GM20431 (cell line): ENCODE results near the gene RIMS3.
"Not testable (repeated sequence)": the region's sequence is repeated elsewhere in the genome, so short reads cannot be mapped to it uniquely, and the experiment has no call there.

Source experiments
- in situ Hi-C: fragments of 300-500 bp; cut with MseI, MboI; formaldehyde crosslinking; loops from one replicate; pipeline ENCODE4 v1.15.0; 2020; ENCODE audit warnings: low sequenced_read_pairs; ENCODE audit not compliant: unreplicated experiment

The RIMS3 gene

GRCh38 chr1:40665335-40666171 is at the start of gene RIMS3:
TSS of gene RIMS3 (minus strand) at chr1:40665682. CDS start at chr1:40641925, 23,757 bp downstream.
- in situ Hi-C loops, result no loop called here

- in situ Hi-C loops, result no loop called here
Measured at GRCh38 chr1:40712997-40713396, 47.5 kb upstream of the RIMS3 start.

- in situ Hi-C loops, result no loop called here
Measured at GRCh38 chr1:40712405-40712944, 47.0 kb upstream of the RIMS3 start.

- in situ Hi-C loops, result no loop called here
Measured at GRCh38 chr1:40711465-40712404, 46.3 kb upstream of the RIMS3 start.

DNA sequence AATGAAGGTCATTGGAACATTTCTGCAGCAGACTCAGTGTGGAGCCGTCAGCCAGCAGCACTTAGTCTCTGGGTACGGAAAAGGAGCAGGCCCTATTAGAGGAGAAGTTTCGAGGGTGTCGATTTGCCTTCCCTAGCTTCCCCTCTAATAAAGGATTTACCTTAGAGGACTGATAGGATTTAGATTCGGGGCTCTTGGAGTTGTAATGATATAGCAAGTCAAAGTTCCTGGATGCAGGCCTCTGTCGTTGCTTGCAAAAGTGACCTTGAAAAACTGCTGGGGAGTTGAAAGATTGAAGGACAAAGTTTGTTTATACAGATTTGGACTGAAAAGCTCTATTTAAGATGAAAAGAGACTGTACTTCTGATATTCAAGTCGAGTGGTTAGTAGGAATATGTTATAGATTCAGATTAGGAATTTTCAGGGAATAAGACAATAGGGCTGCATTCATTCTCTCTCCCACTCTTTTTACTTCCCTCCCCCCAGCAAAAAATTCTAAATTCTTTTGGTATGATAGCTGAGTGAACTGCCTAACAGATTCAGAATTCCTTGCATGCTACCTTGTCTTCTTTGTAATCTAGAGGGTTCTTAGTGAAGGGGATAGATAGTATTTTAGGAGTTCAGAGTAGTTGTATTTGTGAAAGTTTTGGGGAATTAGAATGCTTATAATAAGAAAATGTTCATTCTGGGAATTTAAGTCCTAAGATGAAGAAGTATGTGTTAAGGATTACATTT is 45.3 kb upstream of the RIMS3 start:
- in situ Hi-C loops, result no loop called here

DNA sequence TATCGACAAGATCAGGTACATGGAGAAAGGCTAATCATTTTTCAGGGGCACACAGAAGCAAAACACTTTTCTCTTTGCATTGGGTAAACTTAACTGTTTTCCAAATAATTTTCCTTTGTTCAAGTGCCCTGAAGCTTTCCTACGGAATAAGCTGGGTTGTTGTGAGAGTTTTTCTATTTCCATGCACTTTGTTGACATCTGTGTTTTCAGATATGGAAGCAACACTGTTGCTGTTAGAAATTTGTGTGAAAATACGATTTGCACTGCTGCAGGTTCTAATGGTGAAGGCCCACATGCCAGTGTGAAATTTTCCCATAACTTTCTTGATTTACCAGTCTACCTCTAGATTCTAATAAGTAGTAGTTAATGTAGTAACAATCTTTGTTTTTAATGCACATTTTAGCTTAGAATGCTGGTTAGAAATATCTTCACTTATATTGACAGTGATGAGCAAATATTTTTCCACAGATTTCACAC is 44.4 kb upstream of the RIMS3 start:
- in situ Hi-C loops, result no loop called here

DNA sequence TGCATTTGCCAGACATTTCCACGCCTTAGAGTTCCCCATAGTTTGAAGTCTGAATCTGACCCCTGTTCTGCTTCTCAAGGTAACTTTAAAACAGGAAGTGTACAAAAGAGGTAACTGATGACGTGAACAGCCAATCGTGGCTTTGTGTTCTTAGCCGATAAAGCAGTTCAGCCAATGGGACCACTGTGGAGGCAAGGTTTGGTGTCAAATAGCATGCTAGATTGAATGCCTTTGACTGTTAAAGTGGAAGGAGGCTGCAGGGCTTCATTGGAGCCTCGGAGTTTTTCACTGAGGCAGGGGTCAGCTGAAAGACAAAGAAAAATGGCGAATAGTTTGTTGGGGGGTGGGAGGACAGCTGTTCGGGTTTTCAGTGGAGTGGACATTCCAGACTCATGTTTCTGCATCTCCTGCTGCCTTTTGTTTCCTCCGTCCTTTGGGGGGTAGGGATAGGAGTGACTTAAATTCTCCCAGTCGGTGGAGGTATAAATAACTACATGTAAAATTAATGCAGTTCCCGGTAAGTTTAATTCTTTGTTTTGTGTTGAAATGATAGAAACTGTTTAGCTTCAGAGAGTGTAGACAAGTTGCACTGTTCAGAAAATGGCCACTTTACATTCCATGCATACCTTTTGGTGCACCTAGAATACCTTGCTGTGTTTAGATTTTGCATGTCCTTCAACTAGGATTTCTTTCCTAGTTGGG is 43.8 kb upstream of the RIMS3 start:
- in situ Hi-C loops, result no loop called here

DNA sequence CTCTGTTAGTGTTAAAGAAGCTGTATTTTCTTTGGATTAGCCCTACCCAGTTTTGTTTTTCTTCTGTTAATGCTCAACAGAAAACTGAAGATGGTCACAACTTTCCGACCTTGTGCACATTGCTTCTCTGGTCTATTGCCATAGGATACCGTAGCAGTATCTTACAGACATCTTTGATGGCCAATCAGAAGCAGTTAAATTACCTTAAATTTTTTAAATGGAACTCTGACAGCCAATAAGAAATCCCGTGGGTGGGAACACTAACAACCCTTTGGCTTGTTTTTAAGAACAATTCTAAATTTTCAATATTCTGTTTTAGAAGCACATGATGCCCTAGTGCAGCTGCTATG is 43.2 kb upstream of the RIMS3 start:
- in situ Hi-C loops, result no loop called here

- in situ Hi-C loops, result no loop called here
Measured at GRCh38 chr1:40706626-40707025, 41.1 kb upstream of the RIMS3 start.

GRCh38 chr1:40704817-40705733 is 39.6 kb upstream of the RIMS3 start:
- in situ Hi-C loops, result no loop called here

DNA sequence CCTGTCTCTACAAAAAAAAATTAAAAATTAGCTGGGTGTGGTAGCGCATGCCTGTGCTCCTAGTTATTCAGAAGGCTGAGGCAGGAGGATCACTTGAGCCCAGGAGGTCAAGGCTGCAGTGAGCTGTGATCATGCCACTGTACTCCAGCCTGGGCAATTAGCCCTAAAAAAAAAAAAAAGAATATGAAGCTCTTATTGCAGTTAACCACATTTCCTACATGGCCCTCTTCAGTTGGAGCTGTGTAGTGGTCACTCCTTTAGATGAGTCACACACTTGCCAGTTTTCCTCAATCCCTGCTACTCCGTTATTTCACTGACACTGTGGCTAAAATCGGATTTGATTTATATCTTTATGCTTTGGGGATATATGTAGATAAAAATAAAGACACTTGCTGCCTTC is 37.8 kb upstream of the RIMS3 start:
- in situ Hi-C loops, result no loop called here

DNA sequence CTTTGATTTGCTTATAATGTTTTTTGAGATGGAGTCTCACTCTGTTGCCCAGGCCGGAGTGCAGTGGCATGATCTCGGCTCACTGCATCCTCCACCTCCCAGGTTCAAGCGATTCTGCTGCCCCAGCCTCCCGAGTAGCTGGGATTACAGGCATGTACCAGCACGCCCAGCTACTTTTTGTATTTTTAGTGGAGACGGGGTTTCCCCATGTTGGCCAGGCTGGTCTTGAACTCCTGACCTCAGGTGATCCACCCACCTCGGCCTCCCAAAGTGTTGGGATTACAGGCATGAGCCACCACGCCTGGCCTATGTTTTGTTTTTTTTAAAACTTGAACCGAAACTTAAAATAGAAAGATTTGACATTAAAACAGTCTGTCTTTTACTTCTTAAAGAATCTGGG is 37.3 kb upstream of the RIMS3 start:
- in situ Hi-C loops, result not testable (repeated sequence)

DNA sequence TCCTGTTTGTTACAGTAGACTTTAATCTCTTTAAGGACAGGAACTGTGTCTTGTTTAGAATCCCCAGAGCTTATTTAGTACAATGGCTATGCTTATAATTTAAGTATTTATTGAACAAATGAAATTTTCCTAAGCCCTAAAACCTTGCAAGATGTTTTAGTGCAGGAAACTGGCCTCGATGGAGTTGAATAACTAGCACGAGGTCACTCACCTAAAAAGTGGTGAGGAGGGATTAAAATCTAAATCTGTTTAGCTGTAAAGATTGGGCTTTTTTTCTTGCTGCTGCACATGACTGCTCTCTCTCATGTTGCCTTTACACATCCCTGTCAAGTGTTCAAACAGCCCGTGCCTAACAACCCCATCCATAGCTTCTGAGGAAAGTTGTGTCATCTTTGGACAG is 36.2 kb upstream of the RIMS3 start:
- in situ Hi-C loops, result no loop called here

DNA sequence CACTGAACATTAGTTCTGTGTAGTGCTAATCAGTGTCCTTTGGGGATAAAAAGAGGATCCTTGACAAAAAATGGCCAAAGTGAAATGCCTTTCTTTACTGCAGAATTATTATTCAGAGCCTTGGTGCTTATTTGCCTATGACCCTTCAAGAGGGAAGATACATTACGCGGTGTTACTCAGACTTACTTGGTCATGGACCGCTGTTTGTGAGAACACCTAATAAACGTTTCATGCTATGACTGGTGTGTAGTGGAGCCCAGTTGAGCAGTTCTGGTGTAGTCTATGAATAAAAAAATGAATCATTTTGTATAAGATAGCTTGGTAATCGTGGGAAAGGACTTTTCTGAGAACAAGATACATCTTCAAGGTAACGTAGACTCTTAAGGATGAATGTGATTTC is 34.3 kb upstream of the RIMS3 start:
- in situ Hi-C loops, result no loop called here

- in situ Hi-C loops, result no loop called here
Measured at GRCh38 chr1:40697436-40697835, 32.0 kb upstream of the RIMS3 start.

- in situ Hi-C loops, result no loop called here
Measured at GRCh38 chr1:40696294-40696693, 30.8 kb upstream of the RIMS3 start.

DNA sequence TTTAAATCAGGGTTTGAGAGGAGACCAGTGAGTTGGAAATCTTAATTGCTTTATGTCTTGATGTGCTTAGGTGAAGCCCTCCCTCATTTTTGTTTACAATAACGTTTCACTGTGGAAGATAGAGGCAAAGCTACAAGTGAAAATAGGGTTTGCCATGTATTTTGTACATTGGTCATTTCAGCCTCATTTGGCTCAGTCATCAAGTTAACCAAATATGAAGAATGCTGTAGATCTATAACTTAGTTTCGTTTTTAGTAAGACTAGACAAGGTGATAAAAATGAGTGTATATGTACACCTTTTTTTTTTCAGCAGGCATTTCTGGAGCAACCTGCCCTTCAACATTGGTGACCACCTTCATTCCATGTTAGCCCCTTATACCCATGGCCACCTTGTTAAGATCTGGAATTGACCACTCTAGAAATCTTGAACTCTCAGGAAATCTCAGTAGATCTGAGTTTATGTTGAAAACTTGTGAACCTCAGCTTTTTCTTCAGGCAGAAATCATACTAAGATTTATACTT is 28.9 kb upstream of the RIMS3 start:
- in situ Hi-C loops, result no loop called here

- in situ Hi-C loops, result no loop called here
Measured at GRCh38 chr1:40693425-40693824, 27.9 kb upstream of the RIMS3 start.
